Breast epithelium (tissue), 3 donors: ENCODE measurements around the gene SAMD3.

ENCODE experiments used
- CTCF ChIP-seq, 3 donors: fragments of 450-650 bp; IDR thresholded peaks; one replicate each; pipeline ENCODE4 v1.5.1; 2016 to 2017; ENCODE audit warnings: antibody characterized with exemption in 3 of 3, mild to moderate bottlenecking in 3 of 3, moderate library complexity in 3 of 3
- POLR2A ChIP-seq: fragments of 450-650 bp; IDR thresholded peaks from one replicate; pipeline ENCODE4 v1.6.1; 2016; ENCODE audit warnings: antibody characterized with exemption, mild to moderate bottlenecking, moderate library complexity
- POLR2AphosphoS5 ChIP-seq, 3 donors: sonication (generic); formaldehyde crosslinking; IDR thresholded peaks; one replicate each; pipeline ENCODE4 v1.6.1; 2017; ENCODE audit warnings: antibody characterized with exemption in 3 of 3

DNA sequence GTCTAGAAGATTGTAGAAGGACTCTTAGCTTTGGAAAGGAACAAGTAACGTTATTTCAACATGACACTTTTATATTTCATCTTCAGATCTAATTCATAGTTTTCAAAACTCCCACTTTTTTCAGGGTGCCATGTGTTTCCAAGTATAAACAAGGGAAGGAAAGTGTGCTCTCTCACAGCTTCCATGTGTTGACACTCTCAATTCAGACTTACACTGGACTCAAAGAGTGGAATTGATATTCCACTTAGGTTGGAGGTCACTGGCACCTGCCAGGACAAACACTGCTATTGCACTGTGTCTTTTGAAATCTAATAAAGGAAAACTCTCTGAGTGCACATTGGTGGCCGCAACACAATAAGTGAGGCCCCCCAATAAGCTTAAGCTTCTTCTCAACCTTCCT lies 22.5 kb upstream of the SAMD3 start:
- TF ChIP-seq CTCF (IDR thresholded peaks at IDR 0.05) (no peak), POLR2AphosphoS5 (IDR thresholded peaks at IDR 0.05) (no peak), POLR2A (no peak)
